KMS-11 (cell line): Measurements from ENCODE around the gene DARS2.

Experiments used
- H2AFZ ChIP-seq: fragments of 200-600 bp; sonication (generic); 2 replicates; pipeline ENCODE4 v1.6.1; 2016; ENCODE audit warnings: antibody characterized with exemption, mixed run types, low read depth
- H3K27ac ChIP-seq: fragments of 200-600 bp; sonication (generic); 2 replicates; pipeline ENCODE4 v1.6.1; 2016; ENCODE audit warnings: mild to moderate bottlenecking, mixed run types
- H3K27me3 ChIP-seq: fragments of 200-600 bp; sonication (generic); 2 replicates; pipeline ENCODE4 v1.6.1; 2017; ENCODE audit warnings: mild to moderate bottlenecking, low read depth, mixed run types, moderate library complexity; ENCODE audit not compliant: insufficient read depth
- H3K36me3 ChIP-seq: fragments of 200-600 bp; sonication (generic); 2 replicates; pipeline ENCODE4 v1.6.1; 2017; ENCODE audit warnings: mild to moderate bottlenecking, mixed run types; ENCODE audit not compliant: insufficient read depth
- H3K4me1 ChIP-seq: fragments of 200-600 bp; sonication (generic); 2 replicates; pipeline ENCODE4 v1.6.1; 2016; ENCODE audit warnings: mild to moderate bottlenecking, low read depth, mixed run types; ENCODE audit not compliant: poor library complexity, severe bottlenecking
- H3K4me2 ChIP-seq: fragments of 200-600 bp; sonication (generic); 2 replicates; pipeline ENCODE4 v1.7.0; 2016; ENCODE audit warnings: mild to moderate bottlenecking, mixed run types
- H3K4me3 ChIP-seq: fragments of 200-600 bp; sonication (generic); IDR thresholded peaks from 2 replicates; pipeline ENCODE4 v1.6.1; 2017; ENCODE audit warnings: low read depth, low read length, mixed read lengths; ENCODE audit not compliant: insufficient read depth
- H3K79me2 ChIP-seq: fragments of 200-600 bp; sonication (generic); 2 replicates; pipeline ENCODE4 v1.6.1; 2016; ENCODE audit warnings: low read depth, mixed run types; ENCODE audit not compliant: insufficient read depth
- H3K9ac ChIP-seq: fragments of 200-600 bp; sonication (generic); 2 replicates; pipeline ENCODE4 v1.6.1; 2016; ENCODE audit warnings: mild to moderate bottlenecking, mixed run types
- H4K20me1 ChIP-seq: fragments of 200-600 bp; sonication (generic); 2 replicates; pipeline ENCODE4 v1.6.1; 2016; ENCODE audit warnings: mild to moderate bottlenecking, mixed run types; ENCODE audit not compliant: insufficient read depth
- TF ChIP-seq, protein P1 (sequence below): fragments of 200-600 bp; sonication (generic); conservative IDR thresholded peaks from 2 replicates; pipeline ENCODE4 v1.6.1; 2017; ENCODE audit warnings: low read depth, mild to moderate bottlenecking, antibody characterized with exemption, low read length, moderate library complexity, mixed read lengths

DARS2 gene, protein sequence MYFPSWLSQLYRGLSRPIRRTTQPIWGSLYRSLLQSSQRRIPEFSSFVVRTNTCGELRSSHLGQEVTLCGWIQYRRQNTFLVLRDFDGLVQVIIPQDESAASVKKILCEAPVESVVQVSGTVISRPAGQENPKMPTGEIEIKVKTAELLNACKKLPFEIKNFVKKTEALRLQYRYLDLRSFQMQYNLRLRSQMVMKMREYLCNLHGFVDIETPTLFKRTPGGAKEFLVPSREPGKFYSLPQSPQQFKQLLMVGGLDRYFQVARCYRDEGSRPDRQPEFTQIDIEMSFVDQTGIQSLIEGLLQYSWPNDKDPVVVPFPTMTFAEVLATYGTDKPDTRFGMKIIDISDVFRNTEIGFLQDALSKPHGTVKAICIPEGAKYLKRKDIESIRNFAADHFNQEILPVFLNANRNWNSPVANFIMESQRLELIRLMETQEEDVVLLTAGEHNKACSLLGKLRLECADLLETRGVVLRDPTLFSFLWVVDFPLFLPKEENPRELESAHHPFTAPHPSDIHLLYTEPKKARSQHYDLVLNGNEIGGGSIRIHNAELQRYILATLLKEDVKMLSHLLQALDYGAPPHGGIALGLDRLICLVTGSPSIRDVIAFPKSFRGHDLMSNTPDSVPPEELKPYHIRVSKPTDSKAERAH

DNA sequence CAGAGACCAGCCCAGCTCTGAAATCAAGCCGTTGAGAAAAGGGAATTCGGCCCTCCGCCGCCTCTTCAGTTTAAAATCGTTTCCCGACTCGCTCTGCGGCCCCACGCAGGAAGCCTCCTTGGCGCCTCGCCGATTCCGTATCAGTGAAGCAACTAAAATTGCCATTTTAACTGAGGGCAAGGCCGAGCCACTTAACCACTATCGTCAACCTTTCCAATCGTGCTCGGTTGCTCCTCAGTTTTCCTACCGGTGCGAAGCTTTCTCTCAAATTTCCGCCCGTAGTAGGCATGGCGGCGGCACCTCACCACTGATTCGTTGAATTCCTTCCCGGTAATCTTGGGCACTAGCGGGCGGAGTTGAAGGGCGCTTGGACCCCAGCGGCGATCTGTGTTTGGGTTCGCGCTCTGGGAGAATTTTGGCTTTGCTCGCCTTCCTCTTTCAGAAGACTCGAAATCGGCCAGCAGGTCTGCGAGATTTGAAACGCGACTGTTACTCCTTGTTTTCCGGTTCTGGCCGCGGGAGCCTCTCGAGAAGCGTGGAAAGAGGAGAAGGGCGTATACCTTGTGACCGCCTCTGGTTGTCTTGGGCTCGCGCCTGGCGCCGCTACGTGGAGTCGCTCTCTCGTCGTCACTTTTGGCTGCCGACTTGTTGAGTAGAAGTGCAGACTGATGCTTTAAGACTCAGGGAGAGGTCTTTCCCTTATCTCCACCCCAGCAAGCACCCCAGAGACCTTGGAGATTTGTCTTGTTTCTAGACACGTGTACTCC lies at the start of gene DARS2, which contains the start of gene CENPL:
DARS2 (plus strand) TSS at position 359 of the 767 bp plus-strand sequence. CDS start 557 bp downstream, outside the sequence.
CENPL (minus strand) TSS at position 569 of the 767 bp plus-strand sequence. CDS start 13,584 bp downstream, outside the sequence.
- peak within 1 kb of the TSS; percentile 93 for H3K27ac ChIP-seq
- peak within 1 kb of the TSS; percentile 87 for H3K4me2 ChIP-seq
- no peaks in the 10 kb centered on the region for H4K20me1 ChIP-seq
- H3K9ac ChIP-seq, result peak within 1 kb of the TSS; percentile 93
- H3K36me3 ChIP-seq, result no peaks in the 10 kb centered on the region
- H3K4me1 ChIP-seq, result peaks cover 26% of the 10 kb centered on the region
- H3K27me3 ChIP-seq, result no peaks in the 10 kb centered on the region
- TF ChIP-seq, protein P1, sequence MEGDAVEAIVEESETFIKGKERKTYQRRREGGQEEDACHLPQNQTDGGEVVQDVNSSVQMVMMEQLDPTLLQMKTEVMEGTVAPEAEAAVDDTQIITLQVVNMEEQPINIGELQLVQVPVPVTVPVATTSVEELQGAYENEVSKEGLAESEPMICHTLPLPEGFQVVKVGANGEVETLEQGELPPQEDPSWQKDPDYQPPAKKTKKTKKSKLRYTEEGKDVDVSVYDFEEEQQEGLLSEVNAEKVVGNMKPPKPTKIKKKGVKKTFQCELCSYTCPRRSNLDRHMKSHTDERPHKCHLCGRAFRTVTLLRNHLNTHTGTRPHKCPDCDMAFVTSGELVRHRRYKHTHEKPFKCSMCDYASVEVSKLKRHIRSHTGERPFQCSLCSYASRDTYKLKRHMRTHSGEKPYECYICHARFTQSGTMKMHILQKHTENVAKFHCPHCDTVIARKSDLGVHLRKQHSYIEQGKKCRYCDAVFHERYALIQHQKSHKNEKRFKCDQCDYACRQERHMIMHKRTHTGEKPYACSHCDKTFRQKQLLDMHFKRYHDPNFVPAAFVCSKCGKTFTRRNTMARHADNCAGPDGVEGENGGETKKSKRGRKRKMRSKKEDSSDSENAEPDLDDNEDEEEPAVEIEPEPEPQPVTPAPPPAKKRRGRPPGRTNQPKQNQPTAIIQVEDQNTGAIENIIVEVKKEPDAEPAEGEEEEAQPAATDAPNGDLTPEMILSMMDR, result no peak
- H3K79me2 ChIP-seq, result peaks cover 52% of the 10 kb centered on the region
- peak within 1 kb of the TSS; percentile 64 for H2AFZ ChIP-seq
- peak within 1 kb of the TSS; percentile 93 for H3K4me3 ChIP-seq

DNA sequence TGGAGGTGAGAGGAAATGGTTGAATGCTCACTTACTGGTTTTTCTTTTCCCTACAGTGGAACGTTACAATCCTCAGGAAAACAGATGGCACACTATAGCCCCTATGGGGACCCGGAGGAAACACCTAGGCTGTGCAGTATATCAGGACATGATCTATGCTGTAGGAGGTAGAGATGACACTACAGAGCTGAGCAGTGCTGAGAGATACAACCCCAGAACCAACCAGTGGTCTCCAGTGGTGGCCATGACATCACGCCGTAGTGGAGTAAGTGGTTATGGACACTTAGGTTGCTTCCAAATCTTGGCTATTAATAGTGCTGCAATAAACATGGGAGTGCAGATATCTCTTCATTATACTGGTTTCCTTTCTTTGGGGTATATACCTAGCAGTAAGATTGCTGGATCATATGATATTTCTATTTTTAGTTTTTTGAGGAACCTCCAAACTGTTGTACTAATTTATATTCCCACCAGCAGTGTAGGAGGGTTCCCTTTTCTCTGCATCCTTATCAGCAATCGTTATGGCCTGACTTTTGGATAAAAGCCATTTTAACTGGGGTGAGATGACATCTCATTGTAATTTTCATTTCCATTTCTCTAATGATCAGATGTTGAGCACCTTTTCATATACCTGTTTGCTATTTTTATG lies 48.8 kb upstream of the DARS2 start:
- no peak overlapping the region for H3K9ac ChIP-seq
- H2AFZ ChIP-seq, result no peak overlapping the region
- no peaks in the 10 kb centered on the region for H4K20me1 ChIP-seq
- no peaks in the 10 kb centered on the region; the same call in 1 of the 2 replicates for H3K36me3 ChIP-seq
- H3K4me2 ChIP-seq, result no peak overlapping the region
- no peaks in the 10 kb centered on the region for H3K79me2 ChIP-seq
- TF ChIP-seq, protein P1, result no peak
- no peaks in the 10 kb centered on the region for H3K4me1 ChIP-seq
- H3K27me3 ChIP-seq, result no peaks in the 10 kb centered on the region
- no peak overlapping the region for H3K4me3 ChIP-seq
- H3K27ac ChIP-seq, result no peak overlapping the region

DNA sequence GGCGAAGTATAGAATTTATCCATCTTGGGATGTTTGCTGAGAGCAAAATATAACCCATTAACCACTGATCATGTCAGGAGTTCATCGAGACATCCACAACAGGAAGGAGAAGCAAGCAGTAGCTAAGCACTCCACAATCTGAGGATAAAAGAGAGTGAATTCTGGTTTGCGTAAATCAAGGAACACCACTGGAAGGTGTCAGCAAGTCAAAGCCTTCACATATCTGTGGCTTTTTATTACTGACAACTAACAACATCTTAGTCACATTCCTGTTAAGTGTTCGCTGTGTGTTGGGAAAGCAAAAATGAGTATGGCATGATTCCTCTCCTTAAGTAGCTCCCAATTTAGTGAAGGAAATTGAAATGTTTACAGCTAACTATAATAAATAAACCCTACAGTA lies 44.5 kb upstream of the DARS2 start:
- Histone ChIP-seq H3K4me2 (no peak overlapping the region), H3K4me1 (no peaks in the 10 kb centered on the region), H3K79me2 (no peaks in the 10 kb centered on the region), H3K4me3 (no peak overlapping the region), H3K27me3 (no peaks in the 10 kb centered on the region), H3K27ac (no peak overlapping the region), H4K20me1 (no peaks in the 10 kb centered on the region), H3K9ac (no peak overlapping the region), H2AFZ (no peak overlapping the region), H3K36me3 (no peaks in the 10 kb centered on the region; the same call in 1 of the 2 replicates)
- TF ChIP-seq, protein P1, result no peak

DNA sequence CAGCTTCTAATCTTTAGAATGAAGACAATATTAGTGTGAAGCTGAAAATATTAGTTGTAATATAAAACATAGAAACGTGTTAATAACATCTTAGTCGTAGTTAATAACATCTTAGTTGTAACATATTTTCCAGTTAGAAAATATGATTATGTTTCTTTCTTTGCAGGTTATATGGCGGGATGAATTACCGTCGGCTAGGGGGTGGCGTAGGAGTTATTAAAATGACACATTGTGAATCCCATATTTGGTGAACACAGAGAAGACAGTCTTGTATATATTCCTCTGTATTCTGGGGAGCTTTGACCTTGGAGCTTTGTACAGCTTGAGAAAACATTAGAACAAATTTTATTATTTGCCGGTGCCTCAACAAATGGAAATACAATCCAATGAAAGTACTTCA lies 39.5 kb upstream of the DARS2 start:
- Histone ChIP-seq H3K36me3 (no peaks in the 10 kb centered on the region), H3K27me3 (no peaks in the 10 kb centered on the region), H3K4me3 (no peak overlapping the region), H3K9ac (no peak overlapping the region), H3K4me2 (no peak overlapping the region), H3K79me2 (no peaks in the 10 kb centered on the region), H3K4me1 (no peaks in the 10 kb centered on the region), H2AFZ (no peak overlapping the region), H4K20me1 (no peaks in the 10 kb centered on the region), H3K27ac (no peak overlapping the region)
- TF ChIP-seq, protein P1, result no peak
